ENCODE measurements around the gene GADD45GIP1.

DNA sequence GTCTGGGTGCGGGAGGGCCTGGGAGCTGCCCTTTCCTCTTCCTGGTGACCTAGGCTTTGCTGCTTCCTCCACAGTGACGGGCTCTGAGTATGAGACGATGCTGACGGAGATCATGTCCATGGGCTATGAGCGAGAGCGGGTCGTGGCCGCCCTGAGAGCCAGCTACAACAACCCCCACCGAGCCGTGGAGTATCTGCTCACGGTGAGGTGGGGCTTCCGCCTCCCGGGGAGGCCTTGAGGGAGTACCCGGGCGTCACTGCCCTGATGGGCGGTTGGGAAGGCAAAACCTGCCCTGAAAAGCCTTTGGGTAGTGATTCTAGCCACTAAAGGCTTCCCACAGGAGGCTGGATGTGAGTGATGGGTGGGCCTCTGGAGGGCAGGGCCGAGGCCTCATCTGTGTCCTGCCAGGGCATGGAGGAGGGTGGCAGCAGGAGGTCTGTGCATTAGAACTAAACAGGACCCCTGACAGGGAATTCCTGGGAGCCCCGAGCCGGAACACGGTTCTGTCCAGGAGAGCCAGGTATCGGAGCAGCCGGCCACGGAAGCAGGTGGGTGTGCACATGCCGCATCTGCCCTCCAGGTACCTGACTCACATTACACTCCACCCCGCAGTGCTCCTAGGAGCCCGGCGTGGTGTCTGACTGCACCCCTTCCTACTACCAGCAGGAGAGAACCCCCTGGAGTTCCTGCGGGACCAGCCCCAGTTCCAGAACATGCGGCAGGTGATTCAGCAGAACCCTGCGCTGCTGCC is 8.2 kb downstream of the GADD45GIP1 start:
- TF ChIP-seq, protein P1, sequence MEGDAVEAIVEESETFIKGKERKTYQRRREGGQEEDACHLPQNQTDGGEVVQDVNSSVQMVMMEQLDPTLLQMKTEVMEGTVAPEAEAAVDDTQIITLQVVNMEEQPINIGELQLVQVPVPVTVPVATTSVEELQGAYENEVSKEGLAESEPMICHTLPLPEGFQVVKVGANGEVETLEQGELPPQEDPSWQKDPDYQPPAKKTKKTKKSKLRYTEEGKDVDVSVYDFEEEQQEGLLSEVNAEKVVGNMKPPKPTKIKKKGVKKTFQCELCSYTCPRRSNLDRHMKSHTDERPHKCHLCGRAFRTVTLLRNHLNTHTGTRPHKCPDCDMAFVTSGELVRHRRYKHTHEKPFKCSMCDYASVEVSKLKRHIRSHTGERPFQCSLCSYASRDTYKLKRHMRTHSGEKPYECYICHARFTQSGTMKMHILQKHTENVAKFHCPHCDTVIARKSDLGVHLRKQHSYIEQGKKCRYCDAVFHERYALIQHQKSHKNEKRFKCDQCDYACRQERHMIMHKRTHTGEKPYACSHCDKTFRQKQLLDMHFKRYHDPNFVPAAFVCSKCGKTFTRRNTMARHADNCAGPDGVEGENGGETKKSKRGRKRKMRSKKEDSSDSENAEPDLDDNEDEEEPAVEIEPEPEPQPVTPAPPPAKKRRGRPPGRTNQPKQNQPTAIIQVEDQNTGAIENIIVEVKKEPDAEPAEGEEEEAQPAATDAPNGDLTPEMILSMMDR (IDR thresholded peaks at IDR 0.05) = no peak
- TF ChIP-seq POLR2A (IDR thresholded peaks at IDR 0.05) (no peak), POLR2AphosphoS5 (IDR thresholded peaks at IDR 0.05) (no peak), EP300 (IDR thresholded peaks at IDR 0.05; ENCODE audit: low read depth) (no peak)
